Loucy (cell line): Measurements from ENCODE around the gene ANO9.

Experiments used
- H2AFZ ChIP-seq: fragments of 200-600 bp; sonication (generic); 2 replicates; pipeline ENCODE4 v1.6.0; 2016; ENCODE audit warnings: antibody characterized with exemption, mild to moderate bottlenecking, low read length, moderate library complexity
- H3F3A ChIP-seq: fragments of 200-600 bp; 2 replicates; pipeline ENCODE4 v1.6.0; 2016; ENCODE audit warnings: antibody characterized with exemption, low read depth, mild to moderate bottlenecking
- H3K27me3 ChIP-seq: fragments of 200-600 bp; sonication (generic); 2 replicates; pipeline ENCODE4 v1.6.1; 2014; ENCODE audit warnings: low read length, mild to moderate bottlenecking; ENCODE audit not compliant: insufficient read depth, poor library complexity, severe bottlenecking
- H3K36me3 ChIP-seq: fragments of 200-600 bp; sonication (generic); 2 replicates; pipeline ENCODE4 v1.6.1; 2016; ENCODE audit warnings: low read length; ENCODE audit not compliant: insufficient read depth
- H3K4me1 ChIP-seq: fragments of 200-600 bp; sonication (generic); 2 replicates; pipeline ENCODE4 v1.5.1; 2014; ENCODE audit warnings: low read length, mild to moderate bottlenecking; ENCODE audit not compliant: insufficient read depth, poor library complexity, severe bottlenecking
- H3K4me2 ChIP-seq: fragments of 200-600 bp; sonication (generic); 2 replicates; pipeline ENCODE4 v1.6.0; 2014; ENCODE audit warnings: antibody characterized with exemption, low read length, low read depth, mild to moderate bottlenecking; ENCODE audit not compliant: poor library complexity, severe bottlenecking
- H3K4me3 ChIP-seq: fragments of 200-600 bp; sonication (generic); 2 replicates; pipeline ENCODE4 v1.5.1; 2014; ENCODE audit warnings: low read length, mild to moderate bottlenecking, mixed read lengths; ENCODE audit not compliant: poor library complexity, severe bottlenecking
- H3K79me2 ChIP-seq: fragments of 200-600 bp; sonication (generic); 2 replicates; pipeline ENCODE4 v1.6.1; 2014; ENCODE audit warnings: low read length; ENCODE audit not compliant: insufficient read depth
- H3K9ac ChIP-seq: fragments of 200-600 bp; sonication (generic); 2 replicates; pipeline ENCODE4 v1.6.0; 2014; ENCODE audit warnings: mild to moderate bottlenecking, low read depth, low read length, moderate library complexity; ENCODE audit not compliant: poor library complexity, severe bottlenecking
- H3K9me2 ChIP-seq: fragments of 200-600 bp; sonication (generic); replicated peaks from 2 replicates; pipeline ENCODE4 v1.6.1; 2016; ENCODE audit warnings: low read depth, low read length, mixed read lengths
- H3K9me3 ChIP-seq: fragments of 200-600 bp; sonication (generic); 2 replicates; pipeline ENCODE4 v1.6.1; 2014; ENCODE audit warnings: mild to moderate bottlenecking, antibody characterized with exemption, low read length, low read depth; ENCODE audit not compliant: insufficient read depth
- H4K20me1 ChIP-seq: fragments of 200-600 bp; sonication (generic); 2 replicates; pipeline ENCODE4 v1.6.0; 2014; ENCODE audit warnings: antibody characterized with exemption, low read length, mild to moderate bottlenecking; ENCODE audit not compliant: insufficient read depth, poor library complexity, severe bottlenecking
- EZH2phosphoT487 ChIP-seq: fragments of 200-600 bp; IDR thresholded peaks from 2 replicates; pipeline ENCODE4 v1.6.1; 2018; ENCODE audit warnings: antibody characterized with exemption, mild to moderate bottlenecking, moderate library complexity, borderline replicate concordance
- TF ChIP-seq, protein P1 (sequence below): fragments of 200-600 bp; sonication (generic); conservative IDR thresholded peaks from 2 replicates; pipeline ENCODE4 v1.5.1; 2014; ENCODE audit warnings: mild to moderate bottlenecking, antibody characterized with exemption, low read length

ANO9 gene

DNA sequence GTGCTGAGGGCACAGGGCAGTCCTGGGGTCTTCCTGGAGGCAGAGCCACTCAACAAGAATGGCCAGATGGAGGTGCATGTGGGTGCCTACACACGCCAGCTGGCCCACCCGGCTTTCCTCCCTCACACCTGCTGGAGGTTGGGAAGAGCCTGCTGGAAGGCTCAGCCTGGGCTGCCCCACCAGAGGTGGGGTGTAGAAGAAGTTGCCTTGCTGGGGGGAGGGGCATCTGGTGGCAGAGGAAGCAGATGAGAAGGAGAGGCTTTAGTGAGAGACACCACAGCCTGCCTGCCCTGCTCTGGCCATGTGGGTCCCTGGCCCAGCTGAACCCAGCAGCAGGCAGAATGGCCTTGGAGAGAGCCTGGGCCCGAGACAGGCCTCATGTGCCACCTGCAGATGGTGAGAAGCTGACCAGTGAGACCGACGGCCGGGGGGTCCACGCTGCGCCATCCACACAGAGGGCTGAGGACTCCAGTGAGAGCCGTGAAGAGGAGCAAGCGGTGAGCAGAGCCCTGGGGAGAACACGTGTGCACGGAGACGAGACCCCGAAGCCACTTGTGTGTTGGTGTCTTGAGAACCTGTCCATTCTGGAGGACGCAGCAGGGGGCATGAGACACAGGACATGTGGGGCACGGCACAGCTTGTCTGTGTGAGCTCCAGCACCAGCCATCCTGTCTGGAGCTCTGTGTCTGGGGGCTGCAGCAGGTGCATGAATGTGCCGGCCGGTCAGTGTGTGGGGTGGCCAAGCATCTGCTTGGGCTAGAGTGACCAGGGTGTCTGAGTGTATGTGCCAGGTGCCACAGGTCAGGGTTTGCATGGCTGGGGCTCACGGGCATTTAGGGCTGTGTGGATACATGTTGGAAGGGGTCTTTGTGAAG, 69.9 kb downstream of the ANO9 start:
- no peaks in the 10 kb centered on the region for H3K27me3 ChIP-seq
- no peaks in the 10 kb centered on the region for H3K9me2 ChIP-seq
- no peaks in the 10 kb centered on the region for H3K9me3 ChIP-seq
- H3K79me2 ChIP-seq, result no peaks in the 10 kb centered on the region
- H3K4me2 ChIP-seq, result peak overlapping the region; percentile 18
- no peaks in the 10 kb centered on the region for H4K20me1 ChIP-seq
- no peak overlapping the region for H2AFZ ChIP-seq
- no peak overlapping the region for H3K9ac ChIP-seq
- no peak overlapping the region for H3K4me3 ChIP-seq
- peaks cover 13% of the 10 kb centered on the region for H3K4me1 ChIP-seq
- TF ChIP-seq, protein P1, sequence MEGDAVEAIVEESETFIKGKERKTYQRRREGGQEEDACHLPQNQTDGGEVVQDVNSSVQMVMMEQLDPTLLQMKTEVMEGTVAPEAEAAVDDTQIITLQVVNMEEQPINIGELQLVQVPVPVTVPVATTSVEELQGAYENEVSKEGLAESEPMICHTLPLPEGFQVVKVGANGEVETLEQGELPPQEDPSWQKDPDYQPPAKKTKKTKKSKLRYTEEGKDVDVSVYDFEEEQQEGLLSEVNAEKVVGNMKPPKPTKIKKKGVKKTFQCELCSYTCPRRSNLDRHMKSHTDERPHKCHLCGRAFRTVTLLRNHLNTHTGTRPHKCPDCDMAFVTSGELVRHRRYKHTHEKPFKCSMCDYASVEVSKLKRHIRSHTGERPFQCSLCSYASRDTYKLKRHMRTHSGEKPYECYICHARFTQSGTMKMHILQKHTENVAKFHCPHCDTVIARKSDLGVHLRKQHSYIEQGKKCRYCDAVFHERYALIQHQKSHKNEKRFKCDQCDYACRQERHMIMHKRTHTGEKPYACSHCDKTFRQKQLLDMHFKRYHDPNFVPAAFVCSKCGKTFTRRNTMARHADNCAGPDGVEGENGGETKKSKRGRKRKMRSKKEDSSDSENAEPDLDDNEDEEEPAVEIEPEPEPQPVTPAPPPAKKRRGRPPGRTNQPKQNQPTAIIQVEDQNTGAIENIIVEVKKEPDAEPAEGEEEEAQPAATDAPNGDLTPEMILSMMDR, result no peak
- TF ChIP-seq EZH2phosphoT487, result no peak
- H3F3A ChIP-seq, result no peaks in the 10 kb centered on the region
- no peaks in the 10 kb centered on the region for H3K36me3 ChIP-seq

DNA sequence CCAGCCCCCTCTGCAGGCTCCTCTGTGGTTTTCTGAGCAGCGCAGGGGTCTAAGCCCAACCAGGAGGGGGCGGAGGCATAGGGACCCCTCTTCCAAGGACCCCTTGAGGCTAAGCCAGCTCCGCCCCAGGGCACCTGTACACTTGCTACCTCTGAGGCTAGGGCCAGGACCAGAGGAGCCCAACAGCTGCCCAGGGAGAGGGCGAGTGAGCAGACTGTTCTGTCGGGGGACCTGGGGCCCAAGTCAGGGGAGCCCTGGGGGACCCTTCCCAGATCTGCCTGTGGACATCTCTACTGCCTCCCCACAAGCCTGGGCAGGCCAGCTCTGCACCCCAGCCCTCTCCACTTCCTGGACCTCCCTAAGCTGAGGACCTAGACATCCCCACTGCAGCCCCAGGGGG, 70.8 kb downstream of the ANO9 start:
- no peak overlapping the region for H3K9ac ChIP-seq
- H4K20me1 ChIP-seq, result no peaks in the 10 kb centered on the region
- no peak overlapping the region for H2AFZ ChIP-seq
- no peak overlapping the region for H3K4me3 ChIP-seq
- H3K4me2 ChIP-seq, result no peak overlapping the region
- no peaks in the 10 kb centered on the region for H3K79me2 ChIP-seq
- no peaks in the 10 kb centered on the region for H3K9me2 ChIP-seq
- H3K4me1 ChIP-seq, result peaks cover 13% of the 10 kb centered on the region
- H3K36me3 ChIP-seq, result no peaks in the 10 kb centered on the region
- no peaks in the 10 kb centered on the region for H3F3A ChIP-seq
- TF ChIP-seq EZH2phosphoT487, result no peak
- TF ChIP-seq, protein P1, result no peak
- H3K27me3 ChIP-seq, result no peaks in the 10 kb centered on the region
- H3K9me3 ChIP-seq, result no peaks in the 10 kb centered on the region

DNA sequence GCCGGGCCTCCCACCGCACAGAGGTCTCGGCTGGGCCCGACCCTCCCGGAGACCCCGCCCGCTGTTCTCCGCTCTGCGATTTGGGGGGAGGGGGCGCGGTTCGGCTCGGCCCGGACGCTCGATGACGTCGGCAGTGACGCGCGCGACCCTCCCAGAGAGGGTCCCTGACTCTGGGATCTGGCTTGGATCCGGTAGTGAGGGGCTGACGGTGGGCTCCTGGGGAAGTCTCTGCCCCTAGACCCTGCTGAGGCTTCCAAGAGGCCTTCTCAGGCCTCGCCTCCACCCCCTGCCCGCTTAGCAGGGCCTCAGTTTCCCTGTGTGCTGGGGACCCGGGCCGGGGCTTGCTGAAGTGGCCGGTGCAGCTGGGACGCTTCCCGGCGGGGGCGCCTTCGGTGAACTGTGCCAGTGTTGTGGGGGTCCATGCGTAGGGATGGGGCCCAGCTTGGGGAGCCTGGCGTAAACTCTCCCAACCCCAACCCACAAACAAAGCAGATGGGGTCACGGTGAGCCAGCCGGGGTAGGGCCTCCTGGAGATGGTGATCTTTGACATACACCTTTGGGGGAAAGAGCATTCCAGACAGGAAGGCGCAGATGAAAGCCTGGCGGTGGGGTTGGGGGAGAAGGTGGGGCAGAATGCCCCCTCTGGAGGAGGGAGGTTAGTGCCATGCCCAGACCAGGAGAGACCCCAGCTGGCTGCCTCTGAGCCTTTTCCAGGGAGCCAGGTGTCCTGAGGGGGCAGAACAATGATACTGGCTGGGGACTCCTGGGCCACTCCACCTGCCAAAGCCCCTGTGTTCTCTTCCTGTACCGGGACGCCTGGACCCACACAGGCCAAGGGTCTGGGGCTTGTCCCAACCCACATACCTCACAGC, 71.5 kb downstream of the ANO9 start:
- no peaks in the 10 kb centered on the region for H4K20me1 ChIP-seq
- peaks cover 13% of the 10 kb centered on the region for H3K4me1 ChIP-seq
- no peaks in the 10 kb centered on the region for H3K9me3 ChIP-seq
- H3K4me2 ChIP-seq, result no peak overlapping the region
- TF ChIP-seq, protein P1, result no peak
- no peak for TF ChIP-seq EZH2phosphoT487
- no peak overlapping the region for H3K9ac ChIP-seq
- H3K79me2 ChIP-seq, result no peaks in the 10 kb centered on the region
- H2AFZ ChIP-seq, result no peak overlapping the region
- no peaks in the 10 kb centered on the region for H3F3A ChIP-seq
- H3K9me2 ChIP-seq, result no peaks in the 10 kb centered on the region
- no peak overlapping the region for H3K4me3 ChIP-seq
- no peaks in the 10 kb centered on the region for H3K36me3 ChIP-seq
- no peaks in the 10 kb centered on the region for H3K27me3 ChIP-seq
